GM19452 (cell line): ENCODE results near the gene HMX2.

Experiments
- ATAC-seq: cut with Tn5 transposase; IDR thresholded peaks from one replicate; pipeline ENCODE4 v1.9.1; 2021; ENCODE audit not compliant: unreplicated experiment

Gene HMX2

GRCh38 chr10:123147635-123148413 is at the start of gene HMX2:
Gene HMX2 (plus strand): TSS chr10:123148136. CDS start chr10:123148379, 243 bp downstream.
- ATAC-seq, result no peak

DNA sequence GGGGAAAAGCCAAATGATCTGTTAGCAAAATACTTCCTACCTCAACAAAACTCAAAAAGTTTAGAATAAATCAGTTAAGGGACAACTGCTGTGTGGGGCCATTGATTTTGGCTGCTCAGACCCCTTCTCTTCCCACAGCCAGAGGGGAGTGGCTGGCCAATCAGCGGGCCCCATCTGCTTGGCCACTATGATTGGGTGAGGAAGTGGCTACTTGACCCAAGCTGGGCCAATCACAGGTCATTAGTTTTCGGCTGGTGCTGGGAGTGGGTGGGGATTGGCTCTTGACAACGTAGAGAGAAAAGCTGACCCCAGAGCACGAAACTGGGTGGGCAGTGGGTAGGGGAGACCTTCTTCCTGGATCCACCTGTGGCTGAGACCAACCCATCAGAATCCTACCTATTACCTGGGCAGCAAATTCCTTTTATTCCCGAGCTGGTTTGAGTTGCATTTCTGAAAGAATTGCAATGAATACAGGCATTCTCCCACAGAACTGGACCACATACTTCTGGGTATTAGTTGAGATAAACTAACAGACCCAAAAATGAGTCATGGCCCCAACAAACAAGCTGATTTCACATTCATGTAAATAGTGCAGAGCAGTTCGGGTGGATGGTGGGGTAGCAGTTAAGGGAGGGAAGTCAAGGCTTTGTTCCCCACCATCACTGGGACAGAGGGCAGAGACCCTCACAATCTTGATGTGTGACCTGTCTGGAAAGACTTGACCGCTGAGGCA is 47.7 kb upstream of the HMX2 start:
- no peak for ATAC-seq

DNA sequence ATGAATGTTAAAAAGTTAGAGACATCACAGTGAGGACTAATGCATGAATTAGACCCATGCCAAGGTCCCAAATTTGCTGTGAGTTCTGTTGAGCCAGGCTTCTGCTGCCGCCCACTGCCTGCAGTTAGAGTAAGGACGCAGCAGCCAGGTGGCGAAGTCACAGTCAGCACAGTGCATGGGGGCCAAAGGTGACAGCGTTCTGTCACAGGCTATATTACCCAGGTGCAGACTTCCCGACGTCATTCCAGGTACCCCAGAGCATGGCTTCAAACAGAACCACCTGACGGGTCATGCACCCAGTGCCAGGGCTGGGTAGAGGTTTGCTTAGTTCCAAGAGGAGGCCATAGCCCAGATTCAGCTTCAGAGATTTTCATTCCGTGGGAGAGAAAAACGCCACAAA is 46.1 kb upstream of the HMX2 start:
- no peak for ATAC-seq

DNA sequence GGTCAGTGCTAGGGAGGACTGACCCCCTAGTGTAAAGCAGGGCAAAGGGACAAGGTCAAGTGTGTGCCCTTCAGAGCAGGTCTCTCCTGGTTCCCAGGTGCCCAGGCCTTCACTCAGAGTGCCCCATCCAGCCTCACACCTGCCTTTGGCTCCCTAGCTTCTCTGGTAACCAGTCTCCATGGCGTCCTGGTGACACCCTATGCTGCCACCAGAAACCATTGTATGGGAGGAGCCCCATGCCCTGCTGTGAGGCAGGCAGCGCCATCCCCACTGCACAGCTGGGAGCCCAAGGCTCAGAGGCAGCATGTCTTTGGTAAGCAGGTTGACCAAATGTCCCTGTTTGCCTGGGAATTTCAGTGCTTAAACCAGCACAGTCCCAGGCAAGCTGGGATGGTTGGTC is 45.3 kb upstream of the HMX2 start:
- no peak for ATAC-seq

- ATAC-seq, result no peak
These were observed 44.0 kb upstream of the HMX2 start for GRCh38 chr10:123103944-123104343.

DNA sequence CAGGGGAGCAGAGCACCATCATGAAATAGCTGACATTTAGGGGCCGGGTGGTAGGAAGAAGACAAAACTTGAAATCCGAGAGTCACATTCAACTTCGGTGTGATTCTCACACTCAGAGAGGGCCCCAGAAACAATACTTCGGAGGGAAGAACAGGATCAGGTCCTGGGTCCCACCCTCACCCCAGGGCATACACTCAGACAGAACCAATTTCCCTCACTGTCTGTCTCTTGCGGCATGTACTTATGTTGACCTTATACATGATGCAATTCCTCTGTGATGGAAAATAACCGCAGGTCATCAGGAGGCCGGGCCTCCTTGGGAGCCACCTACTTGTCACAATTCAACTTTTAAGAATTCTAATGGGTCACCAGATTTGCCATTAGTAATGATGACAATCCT is 38.5 kb upstream of the HMX2 start:
- ATAC-seq, result no peak

- ATAC-seq, result no peak
These were observed 30.1 kb upstream of the HMX2 start for GRCh38 chr10:123117644-123118417.

DNA sequence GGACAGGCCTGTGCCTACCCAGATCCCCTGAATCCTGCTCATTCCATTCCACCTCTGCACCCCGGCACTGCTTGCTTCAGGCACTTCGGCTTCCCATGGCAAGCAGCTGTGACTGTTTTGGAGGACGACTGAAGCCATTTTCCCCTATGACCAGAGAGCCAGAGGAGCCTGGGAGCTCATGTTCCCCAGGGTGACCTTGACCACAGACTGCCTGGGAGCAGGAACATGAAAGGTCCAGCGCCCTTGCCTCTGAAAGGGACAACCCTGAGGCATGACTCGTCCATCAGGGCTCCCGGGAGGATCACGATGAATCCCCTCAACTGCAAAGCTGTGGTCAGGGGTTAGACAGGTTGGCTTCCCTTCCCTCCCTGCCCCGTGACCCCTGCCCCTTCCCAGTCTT is 28.9 kb upstream of the HMX2 start:
- no peak for ATAC-seq

GRCh38 chr10:123126246-123126645 is 21.7 kb upstream of the HMX2 start:
- ATAC-seq, result no peak

DNA sequence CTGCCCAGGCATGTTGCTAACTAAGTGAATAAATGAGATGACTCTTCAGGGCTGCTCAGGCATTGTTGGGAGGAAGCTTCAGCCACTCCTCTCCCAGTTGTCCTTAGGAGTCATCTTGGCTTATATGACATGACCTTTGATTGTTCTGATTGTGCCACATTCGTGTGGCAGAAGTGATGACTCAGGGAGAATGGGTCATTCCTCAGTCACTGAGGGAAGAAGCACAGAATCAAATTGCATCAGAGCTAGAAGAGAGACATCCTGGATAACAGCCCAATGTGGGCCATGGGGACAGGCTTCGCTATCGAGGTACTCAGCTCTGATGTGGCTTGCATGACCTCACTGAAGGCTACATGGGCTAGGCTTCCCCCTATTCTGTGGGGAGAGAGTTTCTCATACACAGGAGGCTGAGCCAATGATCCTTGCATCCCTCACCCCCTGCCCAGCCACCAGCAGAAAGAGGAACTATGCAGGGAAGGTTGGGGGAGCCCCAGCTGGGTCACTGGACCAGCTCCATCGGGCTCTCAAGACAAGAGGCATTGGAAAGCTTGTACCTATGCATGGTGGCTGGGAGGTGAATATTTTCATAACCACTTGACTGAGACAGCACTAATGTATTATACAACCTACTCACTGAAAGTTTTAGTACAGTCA is 18.2 kb upstream of the HMX2 start:
- ATAC-seq, result no peak

GRCh38 chr10:123132576-123133477 is 15.1 kb upstream of the HMX2 start:
- no peak for ATAC-seq

GRCh38 chr10:123133541-123134342 is 14.2 kb upstream of the HMX2 start:
- no peak for ATAC-seq

- no peak for ATAC-seq
These were observed 13.5 kb upstream of the HMX2 start for GRCh38 chr10:123134343-123134914.

DNA sequence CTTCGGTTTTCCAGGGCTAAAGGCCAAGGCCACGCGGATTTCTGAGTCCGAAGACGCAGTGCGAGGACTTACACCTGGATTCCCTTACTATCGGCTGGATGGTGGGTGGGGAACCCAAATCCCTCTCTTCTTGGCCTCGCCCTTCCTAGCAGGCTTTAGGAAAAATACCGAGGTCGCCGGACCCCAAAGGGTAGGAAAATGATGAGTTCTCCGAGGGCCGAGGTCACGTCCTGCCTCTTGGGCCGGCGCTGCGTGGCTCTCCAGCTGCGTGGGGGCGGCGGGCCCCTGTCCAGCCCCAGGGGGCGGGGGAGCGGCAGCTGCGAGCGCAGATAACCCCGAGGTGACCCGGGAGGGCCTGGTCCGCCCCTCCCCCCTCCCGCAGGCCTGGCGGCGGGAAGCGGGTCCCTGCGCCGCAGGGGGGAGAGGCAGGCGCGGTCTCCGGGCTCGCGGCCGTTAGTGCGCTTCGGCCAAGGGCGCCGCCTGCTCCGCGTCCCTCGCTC is 13.0 kb upstream of the HMX2 start:
- no peak for ATAC-seq

DNA sequence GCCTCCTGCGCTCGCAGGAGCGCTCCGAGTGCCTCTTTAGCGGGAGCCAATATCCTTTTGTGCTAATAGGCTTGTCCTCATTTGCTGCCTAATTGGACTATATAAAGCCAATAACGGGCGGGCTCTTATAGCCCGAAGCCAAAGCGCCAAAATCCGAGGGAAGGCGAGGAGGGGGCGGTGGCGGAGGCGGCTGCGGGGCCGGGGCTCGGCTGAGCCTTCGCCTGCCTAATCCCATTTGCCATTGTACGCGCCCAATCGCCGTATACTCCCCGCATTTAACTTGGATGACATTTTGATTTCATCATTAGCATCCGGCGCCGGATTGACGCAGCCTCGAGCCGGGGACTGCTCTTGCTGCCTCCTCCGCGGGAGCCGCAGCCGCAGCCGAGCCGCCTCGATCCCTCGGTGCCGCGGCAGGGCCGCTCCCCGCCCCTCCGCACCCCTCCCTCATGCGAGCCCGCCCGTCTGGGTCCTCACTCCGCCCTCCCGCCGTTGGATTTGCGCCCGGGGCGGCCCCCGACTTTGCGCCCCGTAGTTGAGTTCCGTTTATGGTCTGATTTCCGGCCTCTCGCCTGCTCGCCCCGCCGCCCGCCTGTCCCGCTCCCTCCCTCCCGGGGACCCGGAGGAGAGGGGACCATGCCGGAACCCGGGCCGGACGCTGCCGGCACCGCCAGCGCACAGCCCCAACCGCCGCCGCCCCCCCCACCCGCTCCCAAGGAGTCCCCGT is 12.4 kb upstream of the HMX2 start, which contains the start of gene HMX3:
TSS of gene HMX3 (plus strand) at position 556 of the 727 bp plus-strand sequence. CDS start at position 637, 81 bp downstream.
- no peak for ATAC-seq

DNA sequence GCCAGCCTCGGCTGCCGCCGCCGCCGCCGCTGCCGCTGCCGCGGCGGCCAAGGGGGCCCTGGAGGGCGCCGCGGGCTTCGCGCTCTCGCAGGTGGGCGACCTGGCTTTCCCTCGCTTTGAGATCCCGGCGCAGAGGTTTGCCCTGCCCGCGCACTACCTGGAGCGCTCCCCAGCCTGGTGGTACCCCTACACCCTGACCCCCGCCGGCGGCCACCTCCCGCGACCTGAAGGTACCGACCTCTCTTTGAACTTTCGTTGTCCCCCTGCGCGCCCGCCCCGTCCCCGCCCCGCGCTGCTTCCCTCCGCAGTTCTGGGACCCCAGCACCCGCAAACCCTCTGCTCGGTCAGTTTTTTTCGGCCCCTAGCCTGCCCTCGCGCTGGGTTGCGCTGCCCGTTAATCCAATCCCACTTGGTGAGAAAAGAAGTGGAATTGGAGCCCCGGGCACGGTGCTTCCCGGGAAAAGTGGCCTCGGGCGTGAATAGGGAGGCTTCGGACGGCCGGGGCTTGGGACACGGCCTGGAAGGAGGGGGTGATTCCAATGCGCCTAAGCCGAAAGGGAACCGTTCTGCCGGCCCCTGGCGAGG is 11.6 kb upstream of the HMX2 start:
- ATAC-seq, result no peak

DNA sequence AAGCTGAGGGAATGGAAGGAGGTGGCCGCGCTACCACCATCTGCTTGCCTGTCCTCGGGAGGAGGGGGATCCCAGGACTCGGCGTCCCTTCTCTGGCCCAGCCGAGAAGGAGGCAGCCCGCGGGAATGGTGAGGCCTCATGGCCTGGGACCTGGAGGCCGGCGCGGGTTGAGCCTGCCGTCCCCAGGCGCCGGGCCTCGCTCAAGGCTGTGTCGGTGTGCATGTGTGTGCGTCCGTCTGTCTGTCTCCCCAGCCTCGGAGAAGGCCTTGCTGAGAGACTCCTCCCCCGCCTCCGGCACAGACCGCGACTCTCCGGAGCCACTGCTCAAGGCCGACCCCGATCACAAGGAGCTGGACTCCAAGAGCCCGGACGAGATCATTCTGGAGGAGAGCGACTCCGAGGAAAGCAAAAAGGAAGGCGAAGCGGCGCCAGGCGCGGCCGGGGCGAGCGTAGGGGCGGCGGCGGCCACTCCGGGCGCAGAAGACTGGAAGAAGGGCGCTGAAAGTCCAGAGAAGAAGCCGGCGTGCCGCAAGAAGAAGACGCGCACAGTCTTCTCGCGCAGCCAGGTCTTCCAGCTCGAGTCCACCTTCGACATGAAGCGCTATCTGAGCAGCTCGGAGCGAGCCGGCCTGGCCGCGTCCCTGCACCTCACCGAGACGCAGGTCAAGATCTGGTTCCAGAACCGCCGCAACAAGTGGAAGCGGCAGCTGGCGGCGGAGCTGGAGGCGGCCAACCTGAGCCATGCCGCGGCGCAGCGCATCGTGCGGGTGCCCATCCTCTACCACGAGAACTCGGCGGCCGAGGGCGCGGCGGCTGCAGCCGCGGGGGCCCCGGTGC is 10.9 kb upstream of the HMX2 start:
- no peak for ATAC-seq
